Ishikawa (cell line): ENCODE data around the gene FBH1.

Source experiments
- CREB1 ChIP-seq: IDR thresholded peaks from 2 replicates; pipeline ENCODE4 v1.6.1; 2012; ENCODE audit warnings: low read depth
- RAD21 ChIP-seq: IDR thresholded peaks from 2 replicates; pipeline ENCODE4 v1.6.1; 2012; ENCODE audit warnings: low read depth
- TCF12 ChIP-seq: IDR thresholded peaks from 2 replicates; pipeline ENCODE4 v1.6.1; 2012; ENCODE audit warnings: low read depth
- TF ChIP-seq, protein P1 (sequence below): IDR thresholded peaks from 2 replicates; pipeline ENCODE4 v1.6.1; 2012
- TF ChIP-seq, protein P2 (sequence below): IDR thresholded peaks from 2 replicates; pipeline ENCODE4 v1.6.1; 2012

DNA sequence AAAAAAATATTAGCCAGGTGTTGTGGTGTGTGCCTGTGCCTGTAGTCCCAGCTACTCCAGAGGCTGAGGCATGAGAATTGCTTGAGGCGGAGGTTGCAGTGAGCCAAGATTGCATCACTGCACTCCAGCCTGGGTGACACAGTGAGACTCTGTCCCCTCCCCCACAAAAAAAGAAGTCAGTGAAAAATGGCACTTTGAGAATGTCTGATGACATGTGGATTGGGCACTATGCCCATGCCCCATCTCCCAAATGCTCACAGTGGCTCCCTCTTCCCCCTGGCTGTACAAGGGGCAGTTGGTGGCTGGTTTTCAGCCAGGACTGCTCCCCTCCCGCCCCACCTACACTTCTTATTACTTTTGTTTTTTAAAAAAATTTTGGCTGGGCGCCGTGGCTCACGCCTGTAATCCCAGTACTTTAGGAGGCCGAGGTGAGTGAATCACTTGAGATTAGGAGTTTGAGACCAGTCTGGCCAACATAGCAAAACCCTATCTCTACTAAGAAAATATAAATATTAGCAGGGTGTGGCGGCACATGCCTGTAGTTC lies 61.2 kb downstream of the FBH1 start:
- TF ChIP-seq CREB1 (no peak), RAD21 (no peak), TCF12 (no peak)
- TF ChIP-seq, protein P1, sequence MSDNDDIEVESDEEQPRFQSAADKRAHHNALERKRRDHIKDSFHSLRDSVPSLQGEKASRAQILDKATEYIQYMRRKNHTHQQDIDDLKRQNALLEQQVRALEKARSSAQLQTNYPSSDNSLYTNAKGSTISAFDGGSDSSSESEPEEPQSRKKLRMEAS, result no peak
- TF ChIP-seq, protein P2, sequence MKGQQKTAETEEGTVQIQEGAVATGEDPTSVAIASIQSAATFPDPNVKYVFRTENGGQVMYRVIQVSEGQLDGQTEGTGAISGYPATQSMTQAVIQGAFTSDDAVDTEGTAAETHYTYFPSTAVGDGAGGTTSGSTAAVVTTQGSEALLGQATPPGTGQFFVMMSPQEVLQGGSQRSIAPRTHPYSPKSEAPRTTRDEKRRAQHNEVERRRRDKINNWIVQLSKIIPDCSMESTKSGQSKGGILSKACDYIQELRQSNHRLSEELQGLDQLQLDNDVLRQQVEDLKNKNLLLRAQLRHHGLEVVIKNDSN, result no peak
